WI38 (cell line): ENCODE data around the gene ANKS1B.

Source experiments
- H3K4me3 ChIP-seq: 2 replicates; pipeline ENCODE4 v1.5.1; 2011; ENCODE audit warnings: low read depth, mild to moderate bottlenecking, control low read depth, low read length
- TF ChIP-seq, protein P1 (sequence below): IDR thresholded peaks from 2 replicates; pipeline ENCODE4 v1.5.1; 2012; ENCODE audit warnings: low read depth, mild to moderate bottlenecking, control low read depth, low read length

ANKS1B gene

GRCh38 chr12:98818239-98818638 is 1166.5 kb downstream of the ANKS1B start:
- no peak overlapping the region for H3K4me3 ChIP-seq
- TF ChIP-seq, protein P1, sequence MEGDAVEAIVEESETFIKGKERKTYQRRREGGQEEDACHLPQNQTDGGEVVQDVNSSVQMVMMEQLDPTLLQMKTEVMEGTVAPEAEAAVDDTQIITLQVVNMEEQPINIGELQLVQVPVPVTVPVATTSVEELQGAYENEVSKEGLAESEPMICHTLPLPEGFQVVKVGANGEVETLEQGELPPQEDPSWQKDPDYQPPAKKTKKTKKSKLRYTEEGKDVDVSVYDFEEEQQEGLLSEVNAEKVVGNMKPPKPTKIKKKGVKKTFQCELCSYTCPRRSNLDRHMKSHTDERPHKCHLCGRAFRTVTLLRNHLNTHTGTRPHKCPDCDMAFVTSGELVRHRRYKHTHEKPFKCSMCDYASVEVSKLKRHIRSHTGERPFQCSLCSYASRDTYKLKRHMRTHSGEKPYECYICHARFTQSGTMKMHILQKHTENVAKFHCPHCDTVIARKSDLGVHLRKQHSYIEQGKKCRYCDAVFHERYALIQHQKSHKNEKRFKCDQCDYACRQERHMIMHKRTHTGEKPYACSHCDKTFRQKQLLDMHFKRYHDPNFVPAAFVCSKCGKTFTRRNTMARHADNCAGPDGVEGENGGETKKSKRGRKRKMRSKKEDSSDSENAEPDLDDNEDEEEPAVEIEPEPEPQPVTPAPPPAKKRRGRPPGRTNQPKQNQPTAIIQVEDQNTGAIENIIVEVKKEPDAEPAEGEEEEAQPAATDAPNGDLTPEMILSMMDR: no peak

- TF ChIP-seq, protein P1: no peak
- H3K4me3 ChIP-seq: no peak overlapping the region
Observed at GRCh38 chr12:98817742-98818141, 1167.0 kb downstream of the ANKS1B start.

- TF ChIP-seq, protein P1: no peak
- no peak overlapping the region for H3K4me3 ChIP-seq
Observed at GRCh38 chr12:98816720-98817119, 1168.0 kb downstream of the ANKS1B start.

DNA sequence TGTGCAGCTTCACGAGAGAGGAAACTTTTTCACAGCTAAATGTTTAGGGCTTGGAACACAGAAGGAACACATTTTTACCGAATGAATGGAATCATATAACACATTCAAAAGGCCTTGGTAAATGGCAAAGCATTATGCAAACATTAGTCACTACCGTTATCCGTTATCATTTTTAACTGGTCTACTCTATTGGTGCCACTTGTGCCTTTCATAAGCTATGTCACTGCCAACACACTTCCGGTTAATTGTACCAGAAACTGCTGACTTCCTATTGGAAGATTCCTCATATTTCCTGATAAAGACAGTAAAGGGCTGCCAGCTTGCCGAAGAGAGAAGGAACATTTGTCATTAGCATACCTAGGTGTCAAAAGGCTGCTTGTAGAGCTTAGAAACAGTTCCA is 1170.5 kb downstream of the ANKS1B start:
- H3K4me3 ChIP-seq: no peak overlapping the region
- TF ChIP-seq, protein P1: no peak

DNA sequence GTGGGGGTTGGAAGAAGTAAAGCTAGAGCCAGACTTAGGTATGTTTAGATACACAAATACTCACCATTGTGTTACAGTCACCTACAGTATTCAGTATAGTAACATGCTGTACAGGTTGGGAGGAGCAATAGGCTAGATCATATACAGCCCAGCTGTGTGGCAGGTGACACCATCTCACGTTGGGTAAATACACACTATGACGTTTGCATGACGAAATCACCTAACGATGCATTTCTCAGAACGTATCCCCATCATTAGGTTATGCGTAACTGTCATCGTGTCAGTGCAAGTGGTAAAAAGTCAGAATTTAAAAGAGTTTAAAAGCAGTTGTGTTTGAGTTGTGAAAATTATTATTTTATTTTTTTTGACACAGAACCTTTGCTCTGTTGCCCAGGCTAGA is 1172.5 kb downstream of the ANKS1B start:
- TF ChIP-seq, protein P1: no peak
- H3K4me3 ChIP-seq: no peak overlapping the region

GRCh38 chr12:98808243-98808875 is 1176.4 kb downstream of the ANKS1B start:
- TF ChIP-seq, protein P1: no peak
- H3K4me3 ChIP-seq: no peak overlapping the region

- TF ChIP-seq, protein P1: no peak
- H3K4me3 ChIP-seq: no peak overlapping the region
Observed at GRCh38 chr12:98807187-98807586, 1177.5 kb downstream of the ANKS1B start.
